Spleen (tissue), 11 donors: ENCODE data around the gene ANKRD11. TPM values are rescaled to one million over a fixed set of nuclear protein-coding genes. Genes with fewer than 3 reads are reported as not detected.
"Not testable (repeated sequence)": the region's sequence is repeated elsewhere in the genome, so short reads cannot be mapped to it uniquely, and the experiment has no call there.

ENCODE experiments used
- DNase-seq: peaks from one replicate; pipeline ENCODE4 v3.0.0-alpha.2; 2020
- H3K27ac ChIP-seq, 8 donors: fragments of 200-600 bp; sonication (generic) in 7 of 8; 1 replicate in 4 of 8; 2 replicates in 4 of 8; pipeline versions ENCODE4 v1.5.0 to v1.8.0; 2016 to 2021; ENCODE audit warnings: inconsistent platforms in 4 of 8, mild to moderate bottlenecking in 4 of 8, moderate library complexity in 1 of 8
- H3K27me3 ChIP-seq, 7 donors: fragments of 200-600 bp; sonication (generic) in 6 of 7; replicated peaks in 1 of 7; 1 replicate in 4 of 7; 2 replicates in 3 of 7; pipeline versions ENCODE4 v1.5.0 to v1.8.0; 2016 to 2021; ENCODE audit warnings: inconsistent platforms in 3 of 7, mild to moderate bottlenecking in 1 of 7
- H3K36me3 ChIP-seq, 6 donors: fragments of 200-600 bp; sonication (generic) in 5 of 6; 1 replicate in 4 of 6; 2 replicates in 2 of 6; pipeline versions ENCODE4 v1.5.0 to v1.8.0; 2016 to 2021; ENCODE audit warnings: inconsistent platforms in 2 of 6
- H3K4me1 ChIP-seq, 6 donors: fragments of 200-600 bp; sonication (generic) in 5 of 6; 1 replicate in 3 of 6; 2 replicates in 3 of 6; pipeline versions ENCODE4 v1.5.0 to v1.8.0; 2016 to 2021; ENCODE audit warnings: inconsistent platforms in 3 of 6
- H3K4me3 ChIP-seq, 8 donors: fragments of 200-600 bp; sonication (generic) in 7 of 8; 1 replicate in 4 of 8; 2 replicates in 4 of 8; pipeline versions ENCODE4 v1.5.0 to v1.8.0; 2016 to 2021; ENCODE audit warnings: inconsistent platforms in 4 of 8, mild to moderate bottlenecking in 4 of 8, moderate library complexity in 2 of 8
- H3K9me3 ChIP-seq, 8 donors: fragments of 200-600 bp; sonication (generic) in 7 of 8; 1 replicate in 4 of 8; 2 replicates in 4 of 8; pipeline versions ENCODE4 v1.5.0 to v1.8.0; 2016 to 2021; ENCODE audit warnings: inconsistent platforms in 4 of 8
- POLR2A ChIP-seq, 3 donors: fragments of 450-650 bp; IDR thresholded peaks; one replicate each; pipeline ENCODE4 v1.5.1; 2017; ENCODE audit warnings: antibody characterized with exemption in 3 of 3, mild to moderate bottlenecking in 1 of 3
- POLR2AphosphoS5 ChIP-seq, 3 donors: sonication (generic); formaldehyde crosslinking; IDR thresholded peaks; one replicate each; pipeline ENCODE4 v1.5.1; 2017; ENCODE audit warnings: antibody characterized with exemption in 3 of 3
- WGBS, 5 donors: extraction: QIAGEN DNeasy Blood & Tissue Kit in 3 of 5; methylation state at CpG; one replicate each; pipeline versions ENCODE4 v1.1.5 to v1.1.7; 2013 to 2018; 5-methylcytosine and 5-hydroxymethylcytosine counted together
- intact Hi-C: fragments of 100-400 bp; cut with DNase I; formaldehyde crosslinking; loops from one replicate; pipeline ENCODE4 v1.15.0; 2023; ENCODE audit warnings: low total_unique reads
- polyA plus RNA-seq, 3 donors: library from polyadenylated mRNA; stranded (reverse); fragments of 200-250 nt; gene quantifications; one replicate each; pipeline ENCODE4 v1.2.1, GENCODE V29; 2013
- total RNA-seq, 7 donors: library from RNA; depleted of rRNA in 3 of 7; stranded (reverse); fragments of >200 nt in 3 of 7; fragmentation: NEBNext Ultra II Directional in 4 of 7; extraction: Animal tissue kit (Norgen Biotek cat#: 25700) in 4 of 7; gene quantifications; one replicate each; pipeline versions ENCODE4 v1.1.0 to v1.2.1, GENCODE V29; 2016 to 2021
- TF ChIP-seq, protein P1 (sequence below), 11 experiments: fragments of 200-600 bp in 7 of 11; fragments of 450-650 bp in 4 of 11; sonication (generic) in 4 of 11; IDR thresholded peaks in 8 of 11; conservative IDR thresholded peaks in 3 of 11; 1 replicate in 7 of 11; 2 replicates in 4 of 11; pipeline versions ENCODE4 v1.4.0 to v1.8.0; 2016 to 2021; ENCODE audit warnings: antibody characterized with exemption in 11 of 11, inconsistent platforms in 4 of 11, mild to moderate bottlenecking in 1 of 11
- donor health status: healthy with polysubstance abuse.
- donor health status: DM: no; HTN: no; CAD: no; lungs with moderate emphysema.
- donor health status: DM: no; HTN: no; CAD: no.
- donor health status: Bipolar disorder and iron deficiency.
- donor health status: healthy.
- donor health status: DM: no; HTN: no; CAD: no.
- donor health status: DM: yes; HTN: yes; CAD: no.

Gene ANKRD11
- total and polyA plus RNA-seq, 10 donors: 29.0 to 203 (median 128) TPM

- Histone ChIP-seq H3K27me3 (no peaks in the 10 kb centered on the region), H3K4me1 (peaks cover 40 to 81% (median 60%) of the 10 kb centered on the region in 6 donors), H3K27ac (peak overlapping the region in 2 of 8 donors; percentile 5 to 21), H3K36me3 (peaks cover 0 to 9% (median 0%) of the 10 kb centered on the region in 6 donors), H3K9me3 (no peaks in the 10 kb centered on the region), H3K4me3 (no peak overlapping the region)
- intact Hi-C loops: no loop called here
- WGBS, 5 donors: 51 to 67% (median 56%) methylated on average over 10 of the region's 10 CpGs
- no peak for TF ChIP-seq POLR2A (IDR thresholded peaks at IDR 0.05)
- TF ChIP-seq, protein P1, sequence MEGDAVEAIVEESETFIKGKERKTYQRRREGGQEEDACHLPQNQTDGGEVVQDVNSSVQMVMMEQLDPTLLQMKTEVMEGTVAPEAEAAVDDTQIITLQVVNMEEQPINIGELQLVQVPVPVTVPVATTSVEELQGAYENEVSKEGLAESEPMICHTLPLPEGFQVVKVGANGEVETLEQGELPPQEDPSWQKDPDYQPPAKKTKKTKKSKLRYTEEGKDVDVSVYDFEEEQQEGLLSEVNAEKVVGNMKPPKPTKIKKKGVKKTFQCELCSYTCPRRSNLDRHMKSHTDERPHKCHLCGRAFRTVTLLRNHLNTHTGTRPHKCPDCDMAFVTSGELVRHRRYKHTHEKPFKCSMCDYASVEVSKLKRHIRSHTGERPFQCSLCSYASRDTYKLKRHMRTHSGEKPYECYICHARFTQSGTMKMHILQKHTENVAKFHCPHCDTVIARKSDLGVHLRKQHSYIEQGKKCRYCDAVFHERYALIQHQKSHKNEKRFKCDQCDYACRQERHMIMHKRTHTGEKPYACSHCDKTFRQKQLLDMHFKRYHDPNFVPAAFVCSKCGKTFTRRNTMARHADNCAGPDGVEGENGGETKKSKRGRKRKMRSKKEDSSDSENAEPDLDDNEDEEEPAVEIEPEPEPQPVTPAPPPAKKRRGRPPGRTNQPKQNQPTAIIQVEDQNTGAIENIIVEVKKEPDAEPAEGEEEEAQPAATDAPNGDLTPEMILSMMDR (IDR thresholded peaks at IDR 0.05 in 8 of 11, conservative IDR thresholded peaks at IDR 0.05 in 3 of 11): no peak
- TF ChIP-seq POLR2AphosphoS5 (IDR thresholded peaks at IDR 0.05): no peak
- DNase-seq: no peak
Observed at GRCh38 chr16:89425523-89425922, 64.8 kb downstream of the ANKRD11 start.

DNA sequence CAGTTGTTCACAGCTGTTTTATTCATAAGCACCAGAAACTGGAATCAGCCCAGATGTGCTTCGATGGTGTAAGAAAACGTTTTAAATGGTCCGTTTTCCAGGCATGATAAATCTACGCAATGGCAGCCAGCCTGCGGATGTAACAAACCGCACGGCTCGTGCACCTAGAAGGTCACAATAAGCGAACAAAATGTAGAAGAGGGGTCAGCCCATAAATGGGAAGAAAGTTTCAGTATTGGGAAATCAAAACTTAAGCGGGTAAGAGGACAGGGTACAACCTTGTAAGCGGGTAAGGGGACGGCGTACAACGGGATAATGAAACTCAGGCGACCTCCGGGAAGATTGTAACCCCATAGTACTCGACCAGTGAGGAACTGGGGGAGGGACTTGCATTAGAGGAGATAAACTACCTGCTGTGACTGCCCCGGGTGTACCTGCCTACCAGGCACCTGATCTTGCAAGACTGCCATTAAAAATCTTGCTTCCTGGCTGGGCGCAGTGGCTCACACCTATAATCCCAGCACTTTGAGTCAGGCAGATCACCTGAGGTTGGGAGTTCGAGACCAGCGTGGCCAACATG is 66.6 kb downstream of the ANKRD11 start:
- no peaks in the 10 kb centered on the region for H3K9me3 ChIP-seq
- H3K4me3 ChIP-seq: peak overlapping the region in 1 of 8 donors; percentile 31
- 76 to 92% (median 80%) methylated on average over 21 of the region's 21 CpGs for WGBS, 5 donors
- H3K27ac ChIP-seq: peak overlapping the region in 1 of 8 donors; percentile 29
- peaks cover 46 to 96% (median 74%) of the 10 kb centered on the region in 6 donors for H3K4me1 ChIP-seq
- no peak for DNase-seq
- TF ChIP-seq POLR2AphosphoS5 (IDR thresholded peaks at IDR 0.05): no peak
- TF ChIP-seq, protein P1 (IDR thresholded peaks at IDR 0.05 in 8 of 11, conservative IDR thresholded peaks at IDR 0.05 in 3 of 11): no peak
- no peak for TF ChIP-seq POLR2A (IDR thresholded peaks at IDR 0.05)
- H3K27me3 ChIP-seq: no peaks in the 10 kb centered on the region
- intact Hi-C loops: no loop called here
- peaks cover 0 to 21% (median 3%) of the 10 kb centered on the region in 6 donors for H3K36me3 ChIP-seq

- intact Hi-C loops: no loop called here
- WGBS, 5 donors: 44 to 52% (median 50%) methylated on average over 16 of the region's 16 CpGs
- Histone ChIP-seq H3K4me1 (peaks cover 46 to 97% (median 76%) of the 10 kb centered on the region in 6 donors), H3K4me3 (peak overlapping the region in 1 of 8 donors; percentile 31), H3K27me3 (no peaks in the 10 kb centered on the region), H3K36me3 (peaks cover 0 to 23% (median 4%) of the 10 kb centered on the region in 6 donors), H3K27ac (peak overlapping the region in 5 of 8 donors; percentile 0 to 54 (median 29)), H3K9me3 (no peaks in the 10 kb centered on the region)
- DNase-seq: no peak
- TF ChIP-seq, protein P1 (IDR thresholded peaks at IDR 0.05 in 8 of 11, conservative IDR thresholded peaks at IDR 0.05 in 3 of 11): no peak
- no peak for TF ChIP-seq POLR2A (IDR thresholded peaks at IDR 0.05)
- TF ChIP-seq POLR2AphosphoS5 (IDR thresholded peaks at IDR 0.05): peak in 1 of 3 donors; percentile 49
Observed at GRCh38 chr16:89422905-89423630, 67.3 kb downstream of the ANKRD11 start.

- Histone ChIP-seq H3K36me3 (peaks cover 0 to 29% (median 7%) of the 10 kb centered on the region in 6 donors), H3K4me1 (peaks cover 46 to 97% (median 79%) of the 10 kb centered on the region in 6 donors), H3K27me3 (no peaks in the 10 kb centered on the region), H3K4me3 (peak overlapping the region in 1 of 8 donors; percentile 31), H3K9me3 (no peaks in the 10 kb centered on the region), H3K27ac (peak overlapping the region in 5 of 8 donors; percentile 0 to 54 (median 29))
- intact Hi-C loops: no loop called here
- WGBS, 5 donors: 26 to 41% (median 32%) methylated on average over 12 of the region's 12 CpGs
- TF ChIP-seq POLR2AphosphoS5 (IDR thresholded peaks at IDR 0.05): peak in 1 of 3 donors; percentile 17
- no peak for TF ChIP-seq POLR2A (IDR thresholded peaks at IDR 0.05)
- DNase-seq: no peak
Observed at GRCh38 chr16:89422527-89422904, 67.8 kb downstream of the ANKRD11 start.

DNA sequence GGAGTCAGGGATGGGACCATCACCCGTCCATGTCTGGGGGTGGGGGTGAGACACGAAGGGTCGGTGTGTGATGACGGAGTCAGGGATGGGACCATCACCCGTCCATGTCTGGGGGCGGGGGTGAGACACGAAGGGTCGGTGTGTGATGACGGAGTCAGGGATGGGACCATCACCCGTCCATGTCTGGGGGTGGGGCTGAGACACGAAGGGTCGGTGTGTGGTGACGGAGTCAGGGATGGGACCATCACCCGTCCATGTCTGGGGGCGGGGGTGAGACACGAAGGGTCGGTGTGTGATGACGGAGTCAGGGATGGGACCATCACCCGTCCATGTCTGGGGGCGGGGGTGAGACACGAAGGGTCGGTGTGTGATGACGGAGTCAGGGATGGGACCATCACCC is 69.1 kb downstream of the ANKRD11 start:
- intact Hi-C loops, H3K9me3 ChIP-seq, H3K27ac ChIP-seq, H3K27me3 ChIP-seq, H3K4me3 ChIP-seq, DNase-seq: not testable (repeated sequence)
- Histone ChIP-seq H3K36me3 (peaks cover 0 to 32% (median 8%) of the 10 kb centered on the region in 6 donors), H3K4me1 (peaks cover 42 to 97% (median 81%) of the 10 kb centered on the region in 6 donors)
- 92 to 100% (median 95%) methylated on average over 1 to 18 of the region's 23 CpGs for WGBS, 5 donors
